ENCODE data around the gene RPL32. TPM values are rescaled to one million over a fixed set of nuclear protein-coding genes. Genes with fewer than 3 reads are reported as not detected.

Gene RPL32
- total RNA-seq, 1 experiment from 2014 or later = 2,021 TPM

DNA sequence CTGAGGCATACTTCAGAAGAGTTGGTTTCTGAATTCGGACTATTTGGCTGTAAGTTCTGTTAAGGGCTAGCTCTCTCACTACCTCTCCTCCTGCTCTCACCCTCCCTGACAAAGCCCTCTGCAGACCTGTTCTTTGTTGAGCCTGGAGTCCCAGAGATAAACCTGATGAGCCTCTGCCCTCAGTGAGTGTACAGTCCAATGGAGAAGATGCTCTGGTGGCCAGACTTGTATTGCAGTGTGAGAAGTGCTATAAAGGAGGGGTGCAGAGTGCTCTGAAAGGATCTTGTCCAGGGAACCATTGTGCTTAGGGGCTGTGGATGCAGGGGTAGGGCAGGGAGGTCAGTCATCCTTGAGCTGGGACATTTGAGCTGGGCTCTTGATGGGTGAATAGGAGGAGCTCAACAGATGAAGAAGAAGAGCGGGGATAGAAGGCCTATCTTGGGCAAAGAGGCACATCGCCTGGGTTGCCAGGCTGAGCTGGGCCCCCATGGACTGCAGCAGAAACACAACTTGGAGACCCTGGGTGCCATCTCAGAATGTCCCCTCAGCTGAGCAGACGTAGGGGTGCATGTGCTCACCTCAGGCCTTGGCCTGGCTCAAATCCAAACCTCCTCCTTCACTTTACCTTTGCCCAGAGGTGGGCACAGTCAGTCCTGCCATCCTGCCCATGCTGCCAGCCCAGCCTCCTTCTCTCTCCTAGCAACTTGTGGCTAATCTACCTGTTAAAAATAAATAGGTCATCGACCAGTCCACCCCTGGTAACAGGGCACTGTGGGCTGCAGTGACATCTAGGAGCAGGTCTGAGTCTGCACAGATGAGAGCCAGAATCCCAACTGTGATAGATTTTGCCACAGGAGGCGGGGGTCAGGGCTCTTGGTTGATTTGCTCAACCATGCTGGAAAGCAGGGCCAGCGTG is 41.6 kb downstream of the RPL32 start:
- no peak overlapping the region for H4K91ac ChIP-seq (ENCODE audit: insufficient read length, low read depth, low read length)
- no peaks in the 10 kb centered on the region for H3K79me2 ChIP-seq (ENCODE audit: insufficient read depth, low read length)
- H4K20me1 ChIP-seq (ENCODE audit: control insufficient read depth, insufficient read depth, insufficient read length) = no peaks in the 10 kb centered on the region
- no peak overlapping the region for H3K27ac ChIP-seq (ENCODE audit: insufficient read length, low read depth, low read length)
- H3K4me2 ChIP-seq (ENCODE audit: insufficient read depth, insufficient read length, low read length) = no peak overlapping the region
- H4K8ac ChIP-seq (replicated peaks; ENCODE audit: insufficient read length, low read depth, low read length) = no peak overlapping the region
- no peak overlapping the region for H2BK120ac ChIP-seq (ENCODE audit: low read depth, low read length, poor library complexity, severe bottlenecking)
- no peak overlapping the region for H3K9ac ChIP-seq (ENCODE audit: extremely low read depth, insufficient read length, low read length)
- no peak for DNase-seq
- H4K5ac ChIP-seq (ENCODE audit: insufficient read length, low read depth, low read length) = no peak overlapping the region
- no peak overlapping the region for H3K18ac ChIP-seq (ENCODE audit: insufficient read length, low read depth, low read length)
- no peaks in the 10 kb centered on the region for H3K23me2 ChIP-seq (ENCODE audit: insufficient read length, low read depth, low read length, poor library complexity, severe bottlenecking)
- H2AFZ ChIP-seq (ENCODE audit: low read length) = no peak overlapping the region
- no peaks in the 10 kb centered on the region for H3K9me3 ChIP-seq (ENCODE audit: control insufficient read depth, low read depth, low read length)
- H3T11ph ChIP-seq (ENCODE audit: low read length) = no peak overlapping the region
- no peak overlapping the region for H2BK12ac ChIP-seq (ENCODE audit: insufficient read length, low read depth, low read length)
- H3K23ac ChIP-seq (ENCODE audit: insufficient read length, low read depth, low read length) = no peak overlapping the region
- no peak overlapping the region for H2BK15ac ChIP-seq (ENCODE audit: low read depth, low read length)
- Mint-ChIP-seq H3K36me3 (ENCODE audit: insufficient read depth in 1 of 3, low read depth in 3 of 3) (peaks cover 0 to 16% (median 11%) of the 10 kb centered on the region in 3 experiments; a peak in 6 of 7 replicates), H3K27ac (peak overlapping the region in 1 of 3 experiments; percentile 3; a peak in 1 of 7 replicates), H3K9me3 (peaks cover 0 to 4% of the 10 kb centered on the region in 2 experiments; a peak in 2 of 5 replicates), H3K4me3 (no peak overlapping the region), H3K27me3 (ENCODE audit: low read depth) (peaks cover 9% of the 10 kb centered on the region), H3K4me1 (peaks cover 5 to 17% of the 10 kb centered on the region in 2 experiments; a peak in 3 of 4 replicates)
- H2BK20ac ChIP-seq (ENCODE audit: low read depth, low read length, poor library complexity, severe bottlenecking) = no peak overlapping the region
- no peak overlapping the region for H3K14ac ChIP-seq (ENCODE audit: insufficient read depth, low read length)
- H3K56ac ChIP-seq (ENCODE audit: insufficient read length, low read depth, low read length) = no peak overlapping the region
- H2AK5ac ChIP-seq (ENCODE audit: insufficient read length, low read length) = no peak overlapping the region
- no peak overlapping the region for H2BK5ac ChIP-seq (ENCODE audit: insufficient read length, low read length)
- H3K4me1 ChIP-seq (ENCODE audit: insufficient read depth, low read length) = 0 out of 2 replicates have a peak, but pooled peaks cover 2% of the 10 kb centered on the region
- no CpG with 5 or more reads among the region's 7 CpGs for WGBS (ENCODE audit: extremely low coverage, insufficient read length, low lambda C conversion rate)
- H3K4ac ChIP-seq (ENCODE audit: low read depth, low read length) = no peak overlapping the region
- no peaks in the 10 kb centered on the region for H3K27me3 ChIP-seq (ENCODE audit: insufficient read depth, low read length)
- TF ChIP-seq CTCF (conservative IDR thresholded peaks at IDR 0.05) = no peak
- no peaks in the 10 kb centered on the region for H3K79me1 ChIP-seq (ENCODE audit: insufficient read depth, low read depth, low read length, poor library complexity, severe bottlenecking)
